Activated CD8-positive, alpha-beta memory T cell treated with anti-CD3 and anti-CD28 coated beads, Interleukin-2, amount 50 U/mL, for 24 hours (primary cell): ENCODE measurements around the gene TSPY8.
"Not testable (repeated sequence)": the region's sequence is repeated elsewhere in the genome, so short reads cannot be mapped to it uniquely, and the experiment has no call there.

Experiments used
- DNase-seq: peaks from one replicate; pipeline ENCODE4 v3.0.0-alpha.2; 2020; ENCODE audit errors: extremely low read depth

TSPY8 gene

GRCh38 chrY:9357497-9357896, at the start of gene TSPY8:
Gene TSPY8, plus strand, starts transcription at chrY:9357797. Its CDS starts 46 bp downstream, at chrY:9357843.
- DNase-seq: not testable (repeated sequence)

GRCh38 chrY:9320996-9321395, 36.6 kb upstream of the TSPY8 start:
- no peak for DNase-seq

GRCh38 chrY:9337164-9337563, 20.4 kb upstream of the TSPY8 start, which contains the start of gene TSPY4:
Gene TSPY4, plus strand, starts transcription at chrY:9337464. Its CDS starts 46 bp downstream, at chrY:9337510.
- not testable (repeated sequence) for DNase-seq

- not testable (repeated sequence) for DNase-seq
These were observed 38.9 kb downstream of the TSPY8 start for GRCh38 chrY:9396527-9396926.

GRCh38 chrY:9398121-9398520, 40.5 kb downstream of the TSPY8 start, which contains the start of gene TSPY3:
Gene TSPY3, plus strand, starts transcription at chrY:9398421. Its CDS starts 46 bp downstream, at chrY:9398467.
- DNase-seq: not testable (repeated sequence)
